Stomach (tissue), 4 donors: ENCODE measurements around the gene CELF1.

ENCODE experiments used
- POLR2A ChIP-seq, 4 donors: fragments of 450-650 bp; IDR thresholded peaks; one replicate each; pipeline ENCODE4 v1.6.1; 2016; ENCODE audit warnings: antibody characterized with exemption in 4 of 4, control low read depth in 2 of 4, mild to moderate bottlenecking in 1 of 4, moderate library complexity in 1 of 4
- TF ChIP-seq, protein P1 (sequence below), 7 experiments: fragments of 450-650 bp in 4 of 7; fragments of 200-600 bp in 3 of 7; sonication (generic) in 3 of 7; IDR thresholded peaks; one replicate each; pipeline ENCODE4 v1.5.1; 2016 to 2019; ENCODE audit warnings: antibody characterized with exemption in 7 of 7, control low read depth in 2 of 7, mild to moderate bottlenecking in 1 of 7

DNA sequence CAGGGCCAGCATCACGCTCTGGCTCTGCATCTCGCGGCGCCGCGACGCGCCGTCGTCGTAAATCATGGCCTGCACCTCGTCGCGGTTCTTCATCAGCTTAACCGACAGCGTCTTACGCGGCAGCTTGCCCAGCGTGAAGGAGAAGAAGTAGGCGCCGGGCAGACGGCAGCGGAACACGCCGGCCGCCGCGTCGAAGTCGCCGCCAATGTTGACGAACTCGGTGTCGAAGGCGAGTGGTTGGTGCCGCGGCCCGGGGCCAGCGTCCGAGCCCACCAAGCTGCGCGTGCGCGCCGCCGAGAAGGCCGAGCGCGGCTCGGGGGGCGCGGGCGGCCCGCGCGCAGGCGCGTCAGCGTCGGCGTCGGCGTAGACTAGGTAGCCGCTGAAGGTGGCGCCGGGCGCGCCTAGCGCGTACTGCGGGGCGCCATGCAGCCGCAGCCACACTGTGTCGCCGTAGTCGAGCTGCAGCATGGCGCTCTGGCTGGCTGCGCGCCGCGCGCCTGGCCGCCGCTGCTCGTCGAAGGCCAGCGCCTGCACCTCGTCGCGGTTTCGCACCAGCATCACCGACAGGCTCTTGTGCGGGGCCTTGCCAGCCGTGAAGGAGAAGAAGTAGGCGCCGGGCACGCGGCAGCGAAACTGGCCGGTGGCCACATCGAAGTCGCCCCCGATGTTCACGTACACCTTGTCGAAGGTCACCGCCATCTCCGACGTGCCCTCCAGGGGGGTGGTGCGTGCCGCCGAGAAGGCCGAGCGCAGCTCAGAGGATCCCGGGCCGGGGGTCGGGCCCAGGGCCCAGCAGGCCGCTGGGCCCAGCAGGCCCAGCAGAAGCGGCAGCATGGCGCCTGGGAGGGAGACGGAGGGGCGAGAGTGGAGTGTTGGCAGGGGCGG is 37.3 kb upstream of the CELF1 start:
- no peak for TF ChIP-seq POLR2A (IDR thresholded peaks at IDR 0.05)
- TF ChIP-seq, protein P1, sequence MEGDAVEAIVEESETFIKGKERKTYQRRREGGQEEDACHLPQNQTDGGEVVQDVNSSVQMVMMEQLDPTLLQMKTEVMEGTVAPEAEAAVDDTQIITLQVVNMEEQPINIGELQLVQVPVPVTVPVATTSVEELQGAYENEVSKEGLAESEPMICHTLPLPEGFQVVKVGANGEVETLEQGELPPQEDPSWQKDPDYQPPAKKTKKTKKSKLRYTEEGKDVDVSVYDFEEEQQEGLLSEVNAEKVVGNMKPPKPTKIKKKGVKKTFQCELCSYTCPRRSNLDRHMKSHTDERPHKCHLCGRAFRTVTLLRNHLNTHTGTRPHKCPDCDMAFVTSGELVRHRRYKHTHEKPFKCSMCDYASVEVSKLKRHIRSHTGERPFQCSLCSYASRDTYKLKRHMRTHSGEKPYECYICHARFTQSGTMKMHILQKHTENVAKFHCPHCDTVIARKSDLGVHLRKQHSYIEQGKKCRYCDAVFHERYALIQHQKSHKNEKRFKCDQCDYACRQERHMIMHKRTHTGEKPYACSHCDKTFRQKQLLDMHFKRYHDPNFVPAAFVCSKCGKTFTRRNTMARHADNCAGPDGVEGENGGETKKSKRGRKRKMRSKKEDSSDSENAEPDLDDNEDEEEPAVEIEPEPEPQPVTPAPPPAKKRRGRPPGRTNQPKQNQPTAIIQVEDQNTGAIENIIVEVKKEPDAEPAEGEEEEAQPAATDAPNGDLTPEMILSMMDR (IDR thresholded peaks at IDR 0.05): no peak
